ENCODE results near the gene ZMYM2. TPM values are rescaled to one million over a fixed set of nuclear protein-coding genes. Genes with fewer than 3 reads are reported as not detected.

Gene ZMYM2
- polyA plus RNA-seq, 1 experiment = 11.6 TPM

DNA sequence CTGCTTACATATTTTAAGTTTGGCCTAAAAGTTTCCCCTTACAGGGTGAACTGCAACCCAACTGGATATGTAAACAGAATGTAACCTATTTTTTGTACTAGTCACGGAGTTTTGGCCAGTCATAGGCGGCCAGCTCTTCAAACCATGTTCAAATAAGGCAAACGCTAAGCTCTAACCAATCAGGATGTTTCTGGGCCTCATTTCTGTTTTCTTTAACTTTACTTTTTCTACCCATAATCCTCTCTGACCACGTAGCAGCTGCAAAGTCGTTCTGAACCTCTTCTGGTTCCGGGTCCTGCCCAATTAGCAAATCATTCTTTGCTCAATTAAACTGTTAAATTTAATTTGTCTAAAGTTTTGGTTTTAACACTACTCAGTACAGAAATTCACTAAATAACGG lies 8.2 kb upstream of the ZMYM2 start:
- TF ChIP-seq, protein P1, sequence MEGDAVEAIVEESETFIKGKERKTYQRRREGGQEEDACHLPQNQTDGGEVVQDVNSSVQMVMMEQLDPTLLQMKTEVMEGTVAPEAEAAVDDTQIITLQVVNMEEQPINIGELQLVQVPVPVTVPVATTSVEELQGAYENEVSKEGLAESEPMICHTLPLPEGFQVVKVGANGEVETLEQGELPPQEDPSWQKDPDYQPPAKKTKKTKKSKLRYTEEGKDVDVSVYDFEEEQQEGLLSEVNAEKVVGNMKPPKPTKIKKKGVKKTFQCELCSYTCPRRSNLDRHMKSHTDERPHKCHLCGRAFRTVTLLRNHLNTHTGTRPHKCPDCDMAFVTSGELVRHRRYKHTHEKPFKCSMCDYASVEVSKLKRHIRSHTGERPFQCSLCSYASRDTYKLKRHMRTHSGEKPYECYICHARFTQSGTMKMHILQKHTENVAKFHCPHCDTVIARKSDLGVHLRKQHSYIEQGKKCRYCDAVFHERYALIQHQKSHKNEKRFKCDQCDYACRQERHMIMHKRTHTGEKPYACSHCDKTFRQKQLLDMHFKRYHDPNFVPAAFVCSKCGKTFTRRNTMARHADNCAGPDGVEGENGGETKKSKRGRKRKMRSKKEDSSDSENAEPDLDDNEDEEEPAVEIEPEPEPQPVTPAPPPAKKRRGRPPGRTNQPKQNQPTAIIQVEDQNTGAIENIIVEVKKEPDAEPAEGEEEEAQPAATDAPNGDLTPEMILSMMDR (IDR thresholded peaks at IDR 0.05; ENCODE audit: insufficient read depth, low read depth, low read length) = no peak
- Histone ChIP-seq H3K4me3 (ENCODE audit: low read depth, low read length) (no peak overlapping the region), H3K27me3 (ENCODE audit: control insufficient read depth, insufficient read depth, low read length) (no peaks in the 10 kb centered on the region; the same call in none of the 2 replicates), H3K36me3 (ENCODE audit: control insufficient read depth, insufficient read depth, low read length) (no peaks in the 10 kb centered on the region)
- no peak for DNase-seq (ENCODE audit: low read depth)
- CTCF ChIA-PET = interaction anchor here (1.0 to 1.7 kb wide), 3 partner anchors 9 to 207 kb away, joined by 3 to 4 read pairs (median 3); no protein-coding TSS in a partner anchor
- POLR2A ChIA-PET = no interaction called here

DNA sequence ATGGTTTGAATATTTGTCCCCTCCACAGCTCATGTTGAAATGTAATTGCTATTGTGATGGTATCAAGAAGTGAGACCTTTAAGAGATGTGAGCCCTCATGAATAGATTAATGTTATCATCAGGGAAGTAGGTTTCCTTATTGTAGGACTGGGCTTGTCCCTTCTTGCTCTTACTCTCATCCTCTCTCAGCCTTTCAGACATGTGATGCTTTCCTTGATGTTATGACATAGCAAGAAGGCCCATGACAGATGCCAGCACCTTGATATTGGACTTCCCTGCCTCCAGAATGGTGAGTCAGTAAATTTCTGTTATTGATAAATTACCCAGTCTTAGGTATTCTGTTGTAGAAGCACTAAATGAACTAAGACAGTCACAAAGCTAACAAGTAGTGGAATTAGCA lies 5.7 kb upstream of the ZMYM2 start:
- no peak for DNase-seq (ENCODE audit: low read depth)
- ChIA-PET POLR2A (no interaction called here), CTCF (no interaction called here)
- H3K36me3 ChIP-seq (ENCODE audit: control insufficient read depth, insufficient read depth, low read length) = no peaks in the 10 kb centered on the region
- TF ChIP-seq, protein P1 (IDR thresholded peaks at IDR 0.05; ENCODE audit: insufficient read depth, low read depth, low read length) = no peak
- H3K4me3 ChIP-seq (ENCODE audit: low read depth, low read length) = no peak overlapping the region
- H3K27me3 ChIP-seq (ENCODE audit: control insufficient read depth, insufficient read depth, low read length) = no peaks in the 10 kb centered on the region; the same call in none of the 2 replicates

DNA sequence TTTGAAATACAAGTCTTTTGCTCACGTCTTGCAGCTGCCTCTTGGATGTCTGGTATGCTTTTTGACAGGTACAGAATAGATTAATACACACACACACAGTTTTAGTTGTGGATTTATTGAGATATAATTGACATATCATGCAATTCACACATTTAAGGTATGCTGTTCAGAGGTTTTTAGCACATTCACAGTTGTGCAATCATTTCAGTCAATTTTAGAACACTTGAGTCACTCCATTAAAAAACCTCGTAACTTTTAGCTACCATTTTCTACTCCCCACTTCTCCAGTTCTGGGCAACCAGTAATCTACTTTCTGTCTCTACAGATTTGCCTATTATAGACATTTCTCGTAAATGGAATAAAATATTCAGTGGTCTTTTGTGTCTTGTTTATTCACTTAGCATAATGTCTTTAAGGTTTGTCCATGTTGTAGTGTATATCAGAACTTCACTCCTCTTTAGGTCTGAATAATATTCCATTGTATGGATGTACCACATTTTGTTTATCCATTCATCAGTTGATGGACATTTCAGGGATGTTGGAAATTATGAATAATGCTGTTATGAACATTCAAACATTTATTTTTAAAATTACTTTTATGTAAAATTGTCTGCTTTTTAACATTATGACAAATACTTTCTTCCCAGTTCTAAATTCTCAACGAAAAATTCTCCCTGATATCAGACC lies 2.5 kb upstream of the ZMYM2 start:
- Histone ChIP-seq H3K36me3 (ENCODE audit: control insufficient read depth, insufficient read depth, low read length) (no peaks in the 10 kb centered on the region), H3K4me3 (ENCODE audit: low read depth, low read length) (no peak overlapping the region), H3K27me3 (ENCODE audit: control insufficient read depth, insufficient read depth, low read length) (no peaks in the 10 kb centered on the region; the same call in 1 of the 2 replicates)
- POLR2A ChIA-PET = no interaction called here
- CTCF ChIA-PET = interaction anchor here (1.4 to 2.3 kb wide), 2 partner anchors 28 to 203 kb away, joined by 3 to 9 read pairs; no protein-coding TSS in a partner anchor
- no peak for DNase-seq (ENCODE audit: low read depth)
- TF ChIP-seq, protein P1 (IDR thresholded peaks at IDR 0.05; ENCODE audit: insufficient read depth, low read depth, low read length) = no peak

DNA sequence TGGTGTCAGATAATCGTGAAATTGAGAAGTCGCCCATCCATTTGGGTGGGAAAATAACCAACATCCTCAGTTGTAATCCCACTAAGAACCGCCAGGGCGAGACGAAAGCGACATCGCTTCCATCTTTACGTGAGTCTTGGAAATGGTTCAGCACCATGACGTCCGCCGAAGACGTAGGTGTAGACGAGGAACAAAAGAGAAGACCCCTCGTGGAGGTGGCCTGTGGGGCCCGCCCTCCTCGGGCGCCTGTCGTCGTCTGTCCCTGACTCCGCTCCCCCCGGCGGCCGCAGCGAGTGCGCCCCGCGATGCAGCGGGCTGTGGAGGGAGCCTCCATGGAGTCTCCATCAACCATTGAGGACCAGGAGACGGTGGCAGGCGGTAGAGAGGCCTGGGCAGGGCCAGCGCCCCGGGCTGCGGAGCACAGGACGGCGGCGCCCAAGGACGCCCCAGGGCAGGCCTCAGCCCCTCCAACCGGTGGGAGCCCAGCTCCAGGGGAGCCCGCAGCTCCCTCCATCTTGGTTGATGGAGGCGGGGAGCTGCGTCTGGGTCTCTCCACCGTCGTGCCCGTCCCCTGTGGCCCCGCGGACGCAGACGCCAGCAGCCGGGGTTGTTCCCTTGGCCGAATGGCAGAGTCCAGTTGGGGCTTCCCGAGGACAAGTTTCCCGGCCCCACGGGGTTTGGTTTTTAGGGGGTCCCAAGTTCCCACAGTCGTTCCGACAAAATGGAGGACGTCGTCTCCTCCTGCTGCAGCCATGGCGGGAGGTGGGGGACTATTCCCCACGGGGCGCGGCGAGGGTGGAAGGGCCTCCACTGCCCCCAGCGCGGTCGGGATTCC lies 990 bp upstream of the ZMYM2 start:
- CTCF ChIA-PET = interaction anchor here (0.6 to 1.4 kb wide), 5 partner anchors 30 to 360 kb away, joined by 3 read pairs; no protein-coding TSS in a partner anchor
- Histone ChIP-seq H3K27me3 (ENCODE audit: control insufficient read depth, insufficient read depth, low read length) (no peaks in the 10 kb centered on the region; the same call in 1 of the 2 replicates), H3K4me3 (ENCODE audit: low read depth, low read length) (peak overlapping the region; percentile 45), H3K36me3 (ENCODE audit: control insufficient read depth, insufficient read depth, low read length) (no peaks in the 10 kb centered on the region)
- TF ChIP-seq, protein P1 (IDR thresholded peaks at IDR 0.05; ENCODE audit: insufficient read depth, low read depth, low read length) = peak; percentile 55
- POLR2A ChIA-PET = no interaction called here
- DNase-seq (ENCODE audit: low read depth) = no peak
